Measurements from ENCODE around the gene ELFN1.
"Not testable (repeated sequence)": the region's sequence is repeated elsewhere in the genome, so short reads cannot be mapped to it uniquely, and the experiment has no call there.

The ELFN1 gene

DNA sequence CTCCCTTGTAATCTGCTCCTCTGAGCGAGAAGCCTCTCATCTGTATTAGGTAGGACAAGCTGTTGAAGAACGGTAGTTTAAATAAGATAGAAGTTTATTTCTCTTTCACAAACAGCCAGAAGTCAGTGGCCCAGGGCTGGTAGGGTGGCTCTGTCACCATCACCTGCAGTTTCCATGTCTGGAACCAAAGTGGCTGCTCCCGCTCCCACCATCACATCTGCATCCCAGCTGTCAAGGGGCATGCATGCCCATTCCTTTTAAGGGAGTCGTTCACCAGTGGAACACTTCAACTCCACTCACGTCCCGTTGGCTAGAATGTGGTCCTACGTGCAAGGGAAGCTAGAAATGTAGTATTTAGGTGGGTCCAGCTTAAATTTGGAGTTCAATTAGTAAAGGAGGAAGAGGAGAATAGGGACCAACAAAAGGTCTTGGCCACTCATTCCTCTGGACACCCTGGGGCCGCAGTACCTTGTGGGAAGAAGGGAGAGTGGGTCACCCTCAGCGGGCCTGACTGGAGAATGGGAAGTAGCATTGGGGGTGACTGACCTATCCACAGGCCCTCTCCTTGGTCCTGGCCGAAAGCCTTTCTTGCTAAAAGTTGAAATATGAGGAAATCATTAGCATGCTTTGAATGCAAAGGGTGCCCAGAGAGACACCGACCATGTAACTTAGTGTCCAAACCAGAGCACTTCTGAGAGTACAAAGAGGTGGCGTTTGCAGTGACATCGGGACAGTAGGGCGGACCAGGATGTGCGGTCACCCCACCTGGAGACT lies 48.0 kb downstream of the ELFN1 start:
- peak in 2 of 10 donors; percentile 23 to 39 for DNase-seq
- intact Hi-C loops (cut with DNase I), result no loop called here

DNA sequence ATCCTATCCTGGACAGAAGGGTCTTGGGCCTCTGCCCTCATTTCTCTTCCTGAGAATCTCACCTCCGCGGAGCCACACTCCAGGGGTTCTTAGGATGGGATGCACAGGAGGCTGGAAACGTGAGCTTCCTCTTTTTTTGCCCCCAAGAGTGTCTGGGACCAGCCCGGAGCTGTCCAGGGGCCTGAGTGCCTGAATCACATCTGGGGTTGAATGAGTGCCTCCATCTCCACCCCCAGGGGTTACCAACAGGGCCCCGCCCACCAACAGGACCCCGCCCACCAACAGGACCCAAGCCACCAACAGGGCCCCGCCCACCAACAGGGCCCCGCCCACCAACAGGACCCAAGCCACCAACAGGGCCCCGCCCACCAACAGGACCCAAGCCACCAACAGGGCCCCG lies 48.8 kb downstream of the ELFN1 start:
- DNase-seq; intact Hi-C loops (cut with DNase I): not testable (repeated sequence)

GRCh38 chr7:1719256-1719655 lies 49.2 kb downstream of the ELFN1 start:
- DNase-seq, result peak in 1 of 10 donors; percentile 62
- intact Hi-C loops (cut with DNase I), result not testable (repeated sequence)

- intact Hi-C loops (cut with DNase I), result no loop called here
- no peak for DNase-seq
These were observed 49.8 kb downstream of the ELFN1 start for GRCh38 chr7:1719913-1720312.

DNA sequence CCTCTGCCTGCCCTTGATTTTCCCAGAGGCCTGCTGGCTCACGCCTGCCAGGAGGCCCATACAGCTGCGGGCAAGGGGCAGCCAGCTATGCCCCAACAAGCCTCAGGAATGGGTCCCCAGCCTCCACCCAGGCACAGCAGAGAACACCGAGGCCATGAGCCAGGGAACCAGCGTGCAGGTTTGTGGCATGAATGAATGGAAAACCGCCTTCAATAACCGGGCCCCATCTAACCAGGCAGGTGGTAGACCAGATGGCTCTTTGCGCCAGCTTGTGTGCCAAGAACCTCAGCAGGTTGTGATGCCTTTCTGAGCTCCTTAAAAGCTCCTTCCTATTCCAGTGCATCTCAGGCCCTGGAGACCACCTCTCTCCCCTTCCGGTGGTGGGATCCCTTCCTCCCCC lies 50.2 kb downstream of the ELFN1 start:
- peak in 8 of 10 donors; percentile 30 to 93 (median 64) for DNase-seq
- intact Hi-C loops (cut with DNase I), result no loop called here

DNA sequence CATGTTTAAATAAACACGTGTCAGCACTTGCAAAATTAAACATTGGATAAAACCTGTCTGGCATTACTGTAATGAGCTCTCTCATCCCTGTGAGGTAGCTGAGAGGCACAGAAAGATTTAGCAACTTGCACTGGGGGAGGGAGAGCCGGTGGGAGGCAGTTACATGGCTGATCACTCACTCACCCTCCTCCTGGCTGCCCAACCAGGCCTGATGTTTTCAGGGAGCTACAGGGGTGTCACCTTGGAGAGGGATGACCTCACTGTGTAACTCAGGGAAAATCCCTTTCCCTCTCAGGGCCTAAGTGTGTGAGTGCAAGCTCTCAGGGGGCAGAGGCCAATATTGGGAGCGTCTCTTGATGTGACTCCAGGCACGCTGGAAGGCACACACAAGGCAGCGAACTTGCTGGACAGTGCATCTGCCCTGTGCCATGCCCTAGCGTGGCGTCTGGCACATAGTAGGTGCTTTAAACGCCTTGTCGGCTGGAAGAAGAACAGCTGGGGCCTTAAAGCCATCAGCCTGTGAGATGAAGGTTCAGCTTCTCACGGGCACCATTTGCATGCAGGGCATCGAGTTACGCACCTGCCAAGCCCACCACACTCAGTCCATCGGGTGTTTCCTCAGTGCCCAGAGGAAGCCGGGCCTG lies 51.1 kb downstream of the ELFN1 start:
- intact Hi-C loops (cut with DNase I), result no loop called here
- peak in 1 of 10 donors; percentile 44 for DNase-seq

GRCh38 chr7:1723254-1723653 lies 53.2 kb downstream of the ELFN1 start:
- DNase-seq, result peak in 2 of 10 donors; percentile 33 to 41
- intact Hi-C loops (cut with DNase I), result no loop called here

DNA sequence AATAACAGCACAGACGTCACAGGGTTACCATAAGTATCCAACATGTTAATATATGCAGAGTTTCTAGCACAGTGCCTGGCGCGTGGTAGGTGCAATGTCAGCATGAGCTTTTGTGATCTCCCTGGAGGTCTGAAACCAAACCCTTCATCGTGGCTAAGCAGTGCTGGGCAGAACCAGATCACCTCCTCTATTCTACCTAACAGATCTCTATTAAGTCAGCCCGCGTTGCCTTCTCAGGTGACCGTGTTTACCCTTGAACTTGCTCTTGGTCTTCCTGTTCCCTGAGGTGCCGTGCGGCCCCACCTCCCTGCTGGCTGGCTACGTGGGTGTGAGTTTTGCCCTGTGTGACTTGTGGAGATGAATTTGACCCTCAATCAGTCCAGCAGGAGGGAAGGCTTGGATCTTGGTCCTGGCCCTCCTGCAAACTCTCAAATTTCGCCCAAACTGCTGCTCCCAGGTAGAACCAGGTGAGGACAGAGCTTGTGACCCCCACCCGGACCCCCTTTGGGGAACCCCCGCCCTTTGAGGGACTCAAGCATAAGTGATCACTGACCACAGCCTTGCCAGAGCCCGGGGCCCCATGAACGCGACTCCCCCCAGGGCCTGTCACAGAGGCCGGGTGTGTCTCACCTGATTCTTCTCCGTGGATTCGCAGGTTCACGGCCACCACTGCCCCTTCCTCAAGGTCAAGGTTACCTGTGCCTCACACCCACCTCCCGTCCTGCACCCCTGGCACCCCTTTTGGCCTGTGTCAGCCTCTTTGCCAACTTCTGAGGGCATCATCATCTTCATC lies 54.2 kb downstream of the ELFN1 start:
- intact Hi-C loops (cut with DNase I), result no loop called here
- peak in 1 of 10 donors; percentile 46 for DNase-seq

GRCh38 chr7:1725199-1725690 lies 55.2 kb downstream of the ELFN1 start:
- DNase-seq, result peak in 6 of 10 donors; percentile 26 to 94 (median 52)
- intact Hi-C loops (cut with DNase I), result no loop called here

- intact Hi-C loops (cut with DNase I), result no loop called here
- peak in 1 of 10 donors; percentile 30 for DNase-seq
These were observed 55.9 kb downstream of the ELFN1 start for GRCh38 chr7:1725766-1726630.

DNA sequence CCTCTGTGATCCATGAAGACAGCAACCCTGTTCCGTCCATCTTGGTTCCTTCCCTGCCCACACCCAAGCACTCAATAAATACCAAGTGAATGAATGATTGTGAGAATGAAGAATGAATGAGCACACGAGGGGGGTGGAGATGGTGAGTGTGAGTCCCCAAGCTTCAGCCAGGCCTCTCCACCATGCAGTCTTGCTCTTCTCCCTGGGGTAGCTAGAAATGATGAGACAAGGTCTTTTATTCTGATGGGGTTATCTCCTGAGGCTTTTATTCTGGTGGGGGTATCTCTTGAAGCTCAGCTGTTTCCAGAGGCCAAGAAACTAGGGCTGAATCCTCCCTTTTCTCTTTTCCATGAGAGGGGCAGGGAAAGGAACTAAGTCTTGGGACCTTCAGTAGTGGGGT lies 57.0 kb downstream of the ELFN1 start:
- intact Hi-C loops (cut with DNase I), result no loop called here
- no peak for DNase-seq

DNA sequence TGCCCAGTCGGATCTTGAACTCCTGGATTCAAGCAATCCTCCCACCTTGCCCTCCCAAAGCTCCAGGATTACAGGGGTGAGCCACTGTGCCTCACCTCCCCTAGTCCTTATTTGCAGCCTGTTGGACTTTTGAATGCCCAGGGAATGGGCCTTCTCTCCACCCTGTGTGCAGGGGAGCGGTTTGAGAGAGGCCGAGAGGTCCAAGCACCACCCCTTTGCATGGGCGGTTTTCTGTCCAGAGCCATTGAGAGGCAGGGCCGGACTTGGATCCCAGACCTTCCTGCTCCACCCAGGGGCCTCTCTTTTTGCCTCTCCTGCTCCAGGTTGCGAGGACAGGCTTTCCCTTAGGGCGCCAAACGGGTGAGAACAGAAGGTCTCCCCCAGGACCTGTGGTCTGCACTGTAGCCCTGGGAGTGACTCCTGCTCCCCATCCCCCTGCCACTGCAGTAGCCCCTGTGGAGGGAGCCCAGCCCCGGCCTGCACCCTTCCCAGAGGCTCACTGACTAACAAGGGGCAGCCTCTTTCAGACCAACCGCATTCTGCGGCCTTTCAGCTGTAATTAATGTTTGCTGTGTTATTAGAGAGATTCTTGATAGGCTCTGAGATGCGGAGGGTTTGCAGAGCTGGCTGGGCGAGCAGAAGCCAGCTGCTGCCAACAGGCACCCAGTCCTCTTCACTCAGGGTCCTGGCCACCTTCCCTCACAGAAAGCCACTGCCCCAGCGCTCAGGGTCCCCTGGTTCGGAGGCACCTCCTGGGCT lies 57.9 kb downstream of the ELFN1 start:
- intact Hi-C loops (cut with DNase I), result no loop called here
- DNase-seq, result no peak

DNA sequence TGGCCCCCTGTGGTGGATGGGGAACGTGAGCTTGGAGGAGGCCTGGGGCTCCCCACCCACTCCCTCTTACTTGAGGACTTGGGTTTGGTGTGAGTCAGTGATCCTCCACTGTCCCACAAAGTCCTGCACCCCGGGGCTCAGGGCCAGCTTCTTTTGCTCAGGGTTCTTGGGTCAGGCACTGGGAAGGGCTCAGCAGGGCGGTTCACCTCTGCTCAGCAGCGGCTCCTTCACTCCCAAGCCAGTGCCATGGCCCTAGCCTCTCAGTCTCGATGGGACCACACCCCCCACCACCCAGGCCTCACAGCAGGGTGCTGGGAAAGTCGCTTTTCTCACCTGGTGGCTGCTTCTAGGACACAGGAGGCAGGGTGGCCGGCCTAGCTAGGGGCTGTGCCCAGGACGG lies 59.1 kb downstream of the ELFN1 start:
- no peak for DNase-seq
- intact Hi-C loops (cut with DNase I), result no loop called here

- intact Hi-C loops (cut with DNase I), result no loop called here
- no peak for DNase-seq
These were observed 59.7 kb downstream of the ELFN1 start for GRCh38 chr7:1729773-1730172.

DNA sequence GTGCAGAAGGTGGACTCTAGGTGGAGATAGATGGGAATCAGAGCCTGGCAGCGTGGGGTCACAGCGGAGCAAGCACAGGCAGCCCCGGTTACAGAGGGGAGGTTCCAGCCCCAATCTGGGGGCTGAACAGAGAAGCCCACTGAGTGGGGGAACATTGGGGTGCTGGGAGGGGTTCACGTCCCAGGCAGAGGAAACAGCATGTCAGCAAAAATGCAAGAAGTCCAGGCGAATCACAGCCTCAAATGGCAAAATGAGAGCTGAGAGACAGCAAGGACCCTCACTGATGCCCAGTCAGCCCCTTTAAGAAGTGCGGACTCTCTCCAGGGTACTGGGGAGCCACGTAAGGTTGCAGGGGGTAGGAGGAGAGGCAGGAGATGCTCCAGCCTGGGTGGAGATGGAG lies 62.0 kb downstream of the ELFN1 start:
- no peak for DNase-seq
- intact Hi-C loops (cut with DNase I), result no loop called here

GRCh38 chr7:1732645-1733044 lies 62.6 kb downstream of the ELFN1 start:
- DNase-seq, result no peak
- intact Hi-C loops (cut with DNase I), result no loop called here

DNA sequence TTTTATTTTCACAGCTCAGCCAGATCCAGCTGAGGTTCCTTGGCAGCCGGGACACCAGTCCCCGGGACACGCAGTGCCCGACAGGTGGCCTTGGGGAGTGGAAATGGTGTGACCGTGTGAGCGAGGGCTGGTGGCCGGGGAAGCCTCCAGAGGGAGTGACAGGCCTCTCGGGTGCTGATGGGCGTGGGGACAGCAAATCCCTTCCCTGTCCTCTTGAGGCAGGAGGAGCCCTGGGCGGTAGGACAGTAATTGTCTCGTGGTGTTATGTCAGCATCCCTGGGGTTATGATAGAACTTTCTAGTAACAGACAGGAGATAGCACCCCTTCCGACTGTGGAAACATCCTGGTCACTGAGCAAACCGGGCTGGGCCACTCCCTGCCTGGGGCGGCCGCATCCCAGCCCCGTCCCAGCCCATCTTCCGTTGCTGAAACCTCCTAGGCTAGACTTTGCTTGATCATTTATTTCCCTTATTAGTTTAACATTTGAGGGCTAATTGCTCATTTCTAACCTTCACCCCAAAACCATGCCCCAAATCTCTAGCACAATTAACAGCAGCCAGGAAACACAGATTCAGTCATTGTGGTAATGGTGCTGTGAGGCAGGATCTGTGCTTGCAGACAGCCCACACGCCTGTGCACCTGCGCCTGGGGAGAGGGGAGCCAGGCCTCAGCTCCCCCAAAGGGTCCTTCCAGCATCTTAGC lies 63.3 kb downstream of the ELFN1 start:
- intact Hi-C loops (cut with DNase I), result no loop called here
- peak in 1 of 10 donors; percentile 25 for DNase-seq

DNA sequence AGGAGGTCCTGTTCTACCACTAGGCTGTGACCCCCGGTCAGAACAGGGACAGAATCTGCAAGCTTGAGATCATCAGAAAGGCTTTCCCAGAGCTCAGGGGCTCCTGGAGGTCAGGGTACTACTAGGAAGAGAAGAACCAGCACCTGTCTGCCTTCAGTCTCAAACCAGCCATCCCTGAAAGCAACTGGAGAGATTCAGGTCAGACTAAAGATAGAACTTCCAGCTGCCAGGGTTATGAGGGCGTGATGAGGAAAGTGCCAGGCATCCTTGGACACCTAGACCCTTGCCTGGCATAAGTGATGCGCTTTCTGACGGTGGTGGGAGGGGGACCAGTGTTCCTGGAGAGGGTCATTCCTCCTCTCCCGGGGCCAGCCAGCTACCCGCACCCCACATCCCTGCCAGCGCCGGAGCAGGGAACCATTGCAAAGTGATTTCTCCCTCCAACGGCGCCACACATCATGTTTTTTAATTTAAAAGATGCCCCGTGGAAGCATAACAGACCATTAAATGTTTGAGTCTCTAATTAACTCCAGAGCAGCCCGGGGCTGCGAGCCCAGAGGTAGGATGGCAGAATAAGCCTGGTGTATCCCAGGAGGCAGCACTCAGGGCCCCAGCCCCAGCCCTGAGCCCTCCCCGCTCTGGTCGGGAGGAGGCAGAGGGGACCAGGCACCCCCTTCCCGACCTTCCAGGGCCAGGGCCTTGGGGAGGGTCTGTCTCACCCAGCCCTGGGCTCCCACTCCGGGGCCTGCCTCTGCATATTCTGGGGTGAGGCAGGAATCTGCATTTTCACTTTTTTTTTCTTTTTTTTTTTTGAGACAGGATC lies 64.0 kb downstream of the ELFN1 start:
- intact Hi-C loops (cut with DNase I), result no loop called here
- no peak for DNase-seq

Measured in posterior cingulate gyrus (tissue), 11 donors.